Measurements from ENCODE around the gene CSNK2A2.

The CSNK2A2 gene
- 53.3 to 76.1 (median 55.3) reads per million in 3 donors for total RNA-seq

GRCh38 chr16:58198022-58198683 lies at the start of gene CSNK2A2:
Gene CSNK2A2 (minus strand): TSS chr16:58198106. CDS start chr16:58197736, 370 bp downstream.
- H3K36me3 ChIP-seq (ENCODE audit: control insufficient read depth, insufficient read depth, low read length): peaks cover 8% of the 10 kb centered on the region
- H3K9me3 ChIP-seq (ENCODE audit: control insufficient read depth, low read length): no peaks in the 10 kb centered on the region
- no peak within 1 kb of the TSS for H3K27ac ChIP-seq (ENCODE audit: insufficient read depth, low read length, poor library complexity, severe bottlenecking)
- H3K27me3 ChIP-seq (replicated peaks; ENCODE audit: control insufficient read depth, insufficient read depth, low read length, poor library complexity, severe bottlenecking): peaks cover 2% of the 10 kb centered on the region
- H3K4me1 ChIP-seq (ENCODE audit: control insufficient read depth, insufficient read depth, low read length, poor library complexity, severe bottlenecking): peaks cover 17% of the 10 kb centered on the region
- peak; percentile 57 to 61 (median 59) for DNase-seq
- H3K4me3 ChIP-seq (ENCODE audit: insufficient read depth, low read depth, low read length, poor library complexity, severe bottlenecking): peak within 1 kb of the TSS; percentile 61

GRCh38 chr16:58243528-58244004 lies 45.7 kb upstream of the CSNK2A2 start:
- Histone ChIP-seq H3K4me3 (ENCODE audit: insufficient read depth, low read depth, low read length, poor library complexity, severe bottlenecking) (no peak overlapping the region), H3K36me3 (ENCODE audit: control insufficient read depth, insufficient read depth, low read length) (no peaks in the 10 kb centered on the region), H3K27me3 (replicated peaks; ENCODE audit: control insufficient read depth, insufficient read depth, low read length, poor library complexity, severe bottlenecking) (no peaks in the 10 kb centered on the region), H3K27ac (ENCODE audit: insufficient read depth, low read length, poor library complexity, severe bottlenecking) (no peak overlapping the region), H3K4me1 (ENCODE audit: control insufficient read depth, insufficient read depth, low read length, poor library complexity, severe bottlenecking) (no peaks in the 10 kb centered on the region), H3K9me3 (ENCODE audit: control insufficient read depth, low read length) (no peaks in the 10 kb centered on the region)
- no peak for DNase-seq

DNA sequence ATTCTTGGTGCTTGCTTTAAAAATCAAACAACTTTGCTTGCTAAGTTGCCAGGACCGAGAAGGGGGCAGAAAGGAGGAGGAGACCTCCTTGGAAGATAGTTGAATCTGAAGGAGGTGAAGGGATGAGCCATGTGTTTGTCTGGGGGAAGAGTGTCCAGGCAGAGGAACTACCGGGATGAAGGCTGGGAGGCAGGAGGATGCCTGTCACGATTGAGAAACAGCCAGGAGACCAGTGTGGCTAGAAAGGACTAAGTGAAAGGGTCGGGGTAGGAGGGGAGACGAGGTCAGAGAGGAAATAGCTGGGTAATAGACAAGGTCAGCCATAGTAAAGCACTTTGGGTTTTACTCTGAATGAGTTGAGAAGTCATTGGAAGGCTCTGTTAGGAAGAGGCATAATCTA lies 38.9 kb upstream of the CSNK2A2 start:
- H3K36me3 ChIP-seq (ENCODE audit: control insufficient read depth, insufficient read depth, low read length): no peaks in the 10 kb centered on the region
- H3K27me3 ChIP-seq (replicated peaks; ENCODE audit: control insufficient read depth, insufficient read depth, low read length, poor library complexity, severe bottlenecking): no peaks in the 10 kb centered on the region
- H3K4me3 ChIP-seq (ENCODE audit: insufficient read depth, low read depth, low read length, poor library complexity, severe bottlenecking): no peak overlapping the region
- no peak for DNase-seq
- no peak overlapping the region for H3K27ac ChIP-seq (ENCODE audit: insufficient read depth, low read length, poor library complexity, severe bottlenecking)
- H3K4me1 ChIP-seq (ENCODE audit: control insufficient read depth, insufficient read depth, low read length, poor library complexity, severe bottlenecking): peaks cover 4% of the 10 kb centered on the region
- no peaks in the 10 kb centered on the region for H3K9me3 ChIP-seq (ENCODE audit: control insufficient read depth, low read length)

DNA sequence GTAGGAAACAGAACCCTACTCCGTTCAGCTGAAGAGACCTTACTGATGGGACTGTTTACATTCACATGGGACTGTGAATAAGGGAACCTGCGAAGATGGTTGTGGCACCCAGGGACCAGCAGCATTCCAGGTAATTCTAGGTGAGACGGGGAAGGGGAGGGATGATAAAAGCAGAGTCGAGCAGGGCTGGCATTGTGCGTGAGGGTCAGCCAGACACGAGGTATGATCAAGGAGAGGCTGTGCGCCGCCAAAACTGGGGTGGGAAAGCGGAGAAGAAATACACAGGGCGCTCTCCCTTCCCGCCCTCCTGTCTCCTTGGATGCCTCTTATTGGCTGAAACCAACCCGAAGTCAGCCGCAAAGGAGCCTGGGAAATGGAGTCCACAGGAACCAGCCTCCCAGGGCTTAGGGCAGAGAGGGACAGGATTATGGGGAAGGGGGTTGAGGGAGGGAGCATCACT lies 38.4 kb upstream of the CSNK2A2 start:
- H3K27me3 ChIP-seq (replicated peaks; ENCODE audit: control insufficient read depth, insufficient read depth, low read length, poor library complexity, severe bottlenecking): no peaks in the 10 kb centered on the region
- H3K4me3 ChIP-seq (ENCODE audit: insufficient read depth, low read depth, low read length, poor library complexity, severe bottlenecking): peak overlapping the region; percentile 56
- no peaks in the 10 kb centered on the region for H3K9me3 ChIP-seq (ENCODE audit: control insufficient read depth, low read length)
- no peak overlapping the region for H3K27ac ChIP-seq (ENCODE audit: insufficient read depth, low read length, poor library complexity, severe bottlenecking)
- H3K4me1 ChIP-seq (ENCODE audit: control insufficient read depth, insufficient read depth, low read length, poor library complexity, severe bottlenecking): peaks cover 4% of the 10 kb centered on the region
- peak; percentile 16 to 48 (median 41) for DNase-seq
- no peaks in the 10 kb centered on the region for H3K36me3 ChIP-seq (ENCODE audit: control insufficient read depth, insufficient read depth, low read length)

DNA sequence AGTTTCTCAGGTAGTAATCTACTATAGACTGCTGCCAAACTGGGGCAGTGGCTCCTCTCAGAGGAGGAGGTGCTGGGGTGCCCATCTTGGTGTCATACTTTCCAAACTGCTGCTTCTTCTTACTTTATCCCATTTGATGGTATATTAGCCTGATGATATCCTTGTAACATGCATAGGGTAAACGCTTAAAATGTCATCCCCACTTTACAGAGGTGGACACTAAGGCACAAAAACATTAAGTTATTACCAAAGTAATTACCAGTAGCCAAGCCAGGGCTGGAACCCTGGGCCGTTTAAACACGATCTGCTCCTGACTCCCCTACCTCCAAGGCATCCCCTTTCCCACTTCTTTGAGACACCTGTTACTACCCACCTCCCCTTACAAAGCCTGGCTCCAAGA lies 37.8 kb upstream of the CSNK2A2 start:
- no peaks in the 10 kb centered on the region for H3K9me3 ChIP-seq (ENCODE audit: control insufficient read depth, low read length)
- no peak for DNase-seq
- H3K4me1 ChIP-seq (ENCODE audit: control insufficient read depth, insufficient read depth, low read length, poor library complexity, severe bottlenecking): peaks cover 4% of the 10 kb centered on the region
- no peak overlapping the region for H3K27ac ChIP-seq (ENCODE audit: insufficient read depth, low read length, poor library complexity, severe bottlenecking)
- H3K36me3 ChIP-seq (ENCODE audit: control insufficient read depth, insufficient read depth, low read length): no peaks in the 10 kb centered on the region
- H3K27me3 ChIP-seq (replicated peaks; ENCODE audit: control insufficient read depth, insufficient read depth, low read length, poor library complexity, severe bottlenecking): no peaks in the 10 kb centered on the region
- H3K4me3 ChIP-seq (ENCODE audit: insufficient read depth, low read depth, low read length, poor library complexity, severe bottlenecking): no peak overlapping the region

GRCh38 chr16:58234831-58235595 lies 37.1 kb upstream of the CSNK2A2 start:
- H3K27me3 ChIP-seq (replicated peaks; ENCODE audit: control insufficient read depth, insufficient read depth, low read length, poor library complexity, severe bottlenecking): no peaks in the 10 kb centered on the region
- no peaks in the 10 kb centered on the region for H3K36me3 ChIP-seq (ENCODE audit: control insufficient read depth, insufficient read depth, low read length)
- peaks cover 4% of the 10 kb centered on the region for H3K4me1 ChIP-seq (ENCODE audit: control insufficient read depth, insufficient read depth, low read length, poor library complexity, severe bottlenecking)
- H3K4me3 ChIP-seq (ENCODE audit: insufficient read depth, low read depth, low read length, poor library complexity, severe bottlenecking): no peak overlapping the region
- no peaks in the 10 kb centered on the region for H3K9me3 ChIP-seq (ENCODE audit: control insufficient read depth, low read length)
- no peak overlapping the region for H3K27ac ChIP-seq (ENCODE audit: insufficient read depth, low read length, poor library complexity, severe bottlenecking)
- no peak for DNase-seq

- DNase-seq: no peak
- Histone ChIP-seq H3K4me1 (ENCODE audit: control insufficient read depth, insufficient read depth, low read length, poor library complexity, severe bottlenecking) (no peaks in the 10 kb centered on the region), H3K9me3 (ENCODE audit: control insufficient read depth, low read length) (no peaks in the 10 kb centered on the region), H3K36me3 (ENCODE audit: control insufficient read depth, insufficient read depth, low read length) (no peaks in the 10 kb centered on the region), H3K27me3 (replicated peaks; ENCODE audit: control insufficient read depth, insufficient read depth, low read length, poor library complexity, severe bottlenecking) (no peaks in the 10 kb centered on the region), H3K27ac (ENCODE audit: insufficient read depth, low read length, poor library complexity, severe bottlenecking) (no peak overlapping the region), H3K4me3 (ENCODE audit: insufficient read depth, low read depth, low read length, poor library complexity, severe bottlenecking) (no peak overlapping the region)
These were observed 32.4 kb upstream of the CSNK2A2 start for GRCh38 chr16:58230259-58230658.

DNA sequence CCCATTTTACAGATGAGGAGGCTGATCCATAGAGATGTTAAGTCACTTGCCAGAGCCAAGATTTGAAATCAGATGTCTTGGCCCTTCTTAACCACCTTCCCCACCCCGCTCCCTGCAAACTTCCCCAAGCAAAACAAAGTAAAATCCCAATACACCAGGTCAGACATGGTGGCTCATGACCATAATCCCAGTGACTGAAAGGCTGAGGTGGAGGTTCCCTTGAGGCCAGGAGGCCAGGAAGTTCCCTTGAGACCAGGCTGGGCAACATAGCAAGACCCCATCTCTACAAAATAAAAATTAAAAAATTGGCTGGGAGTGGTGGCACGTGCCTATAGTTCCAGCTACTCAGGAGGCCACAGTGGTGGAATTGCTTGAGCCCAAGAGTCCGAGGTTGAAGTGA lies 28.9 kb upstream of the CSNK2A2 start:
- Histone ChIP-seq H3K27ac (ENCODE audit: insufficient read depth, low read length, poor library complexity, severe bottlenecking) (no peak overlapping the region), H3K27me3 (replicated peaks; ENCODE audit: control insufficient read depth, insufficient read depth, low read length, poor library complexity, severe bottlenecking) (no peaks in the 10 kb centered on the region), H3K4me1 (ENCODE audit: control insufficient read depth, insufficient read depth, low read length, poor library complexity, severe bottlenecking) (no peaks in the 10 kb centered on the region), H3K4me3 (ENCODE audit: insufficient read depth, low read depth, low read length, poor library complexity, severe bottlenecking) (no peak overlapping the region), H3K36me3 (ENCODE audit: control insufficient read depth, insufficient read depth, low read length) (no peaks in the 10 kb centered on the region), H3K9me3 (ENCODE audit: control insufficient read depth, low read length) (no peaks in the 10 kb centered on the region)
- no peak for DNase-seq

GRCh38 chr16:58225965-58226602 lies 28.2 kb upstream of the CSNK2A2 start:
- H3K27me3 ChIP-seq (replicated peaks; ENCODE audit: control insufficient read depth, insufficient read depth, low read length, poor library complexity, severe bottlenecking): no peaks in the 10 kb centered on the region
- no peak for DNase-seq
- H3K9me3 ChIP-seq (ENCODE audit: control insufficient read depth, low read length): no peaks in the 10 kb centered on the region
- no peak overlapping the region for H3K27ac ChIP-seq (ENCODE audit: insufficient read depth, low read length, poor library complexity, severe bottlenecking)
- no peaks in the 10 kb centered on the region for H3K4me1 ChIP-seq (ENCODE audit: control insufficient read depth, insufficient read depth, low read length, poor library complexity, severe bottlenecking)
- no peaks in the 10 kb centered on the region for H3K36me3 ChIP-seq (ENCODE audit: control insufficient read depth, insufficient read depth, low read length)
- no peak overlapping the region for H3K4me3 ChIP-seq (ENCODE audit: insufficient read depth, low read depth, low read length, poor library complexity, severe bottlenecking)

Data from effector memory CD4-positive, alpha-beta T cell (primary cell).